Kidney (tissue), 14 donors: ENCODE measurements around the gene CAPN12. TPM values are rescaled to one million over a fixed set of nuclear protein-coding genes. Genes with fewer than 3 reads are reported as not detected.

Source experiments
- DNase-seq, 5 donors: peaks; one replicate each; pipeline ENCODE4 v3.0.0-alpha.2; 2013 to 2020
- FAIRE-seq: peaks from 2 replicates; lab custom pipeline; 2012; peaks lifted over from hg19 to GRCh38; lab: Jason Lieb, UNC
- H3K27ac ChIP-seq, 2 donors: one replicate each; pipeline ENCODE4 v1.7.0; 2013; ENCODE audit warnings: low read depth in 2 of 2, low read length in 2 of 2, inconsistent platforms in 1 of 2
- H3K27me3 ChIP-seq: one replicate; pipeline ENCODE4 v1.7.1; 2013; ENCODE audit warnings: low read length, inconsistent platforms; ENCODE audit not compliant: control insufficient read depth, insufficient read depth
- H3K36me3 ChIP-seq, 3 donors: one replicate each; pipeline versions ENCODE4 v1.7.0 to v1.7.1; 2013; ENCODE audit warnings: low read length in 3 of 3, control low read depth in 1 of 3, inconsistent platforms in 1 of 3; ENCODE audit not compliant: insufficient read depth in 3 of 3, control insufficient read depth in 2 of 3
- H3K4me1 ChIP-seq, 3 donors: one replicate each; pipeline versions ENCODE4 v1.7.0 to v1.7.1; 2013; ENCODE audit warnings: low read length in 3 of 3, inconsistent platforms in 1 of 3, low read depth in 1 of 3; ENCODE audit not compliant: control insufficient read depth in 2 of 3, insufficient read depth in 2 of 3
- H3K4me3 ChIP-seq, 3 donors: one replicate each; pipeline versions ENCODE4 v1.7.0 to v1.8.1; 2013; ENCODE audit warnings: low read length in 3 of 3, control low read depth in 1 of 3, inconsistent platforms in 1 of 3
- H3K9ac ChIP-seq, 3 donors: one replicate each; pipeline versions ENCODE4 v1.7.0 to v1.7.1; 2013; ENCODE audit warnings: low read length in 3 of 3, control low read depth in 1 of 3, inconsistent platforms in 1 of 3
- H3K9me3 ChIP-seq, 3 donors: one replicate each; pipeline versions ENCODE4 v1.7.0 to v1.7.1; 2013; ENCODE audit warnings: low read length in 3 of 3, control low read depth in 1 of 3, inconsistent platforms in 1 of 3; ENCODE audit not compliant: control insufficient read depth in 2 of 3, insufficient read depth in 1 of 3
- intact Hi-C: fragments of 100-400 bp; cut with DNase I; formaldehyde crosslinking; loops from one replicate; pipeline ENCODE4 v1.11.1; 2022
- polyA plus RNA-seq: library from polyadenylated mRNA; stranded (reverse); fragments of 350-450 nt; fragmentation: Illumina TruSeq; extraction: RNeasy Lipid Tissue Mini Kit (QIAGEN cat#74804); gene quantifications from one replicate; pipeline ENCODE4 v1.2.3, GENCODE V29; 2014; ENCODE audit warnings: low read depth, low replicate concordance; ENCODE audit not compliant: insufficient read depth
- total RNA-seq: library from RNA; stranded (reverse); fragmentation: NEBNext Ultra II Directional; extraction: Animal tissue kit (Norgen Biotek cat#: 25700); gene quantifications from one replicate; pipeline ENCODE4 v1.2.1, GENCODE V29; 2021
- TF ChIP-seq, protein P1 (sequence below): IDR thresholded peaks from 3 replicates; pipeline ENCODE4 v1.5.1; 2012; ENCODE audit warnings: mild to moderate bottlenecking, moderate library complexity, borderline replicate concordance; ENCODE audit not compliant: insufficient read depth; ENCODE audit errors: extremely low read depth
- donor health status: control.
- donor health status: control.
- donor health status: control.
- donor health status: control.
- donor health status: control.
- donor health status: DM: yes; HTN: yes; CAD: no.
- donor health status: Normal renal cell carcinoma (clear cell type).

The CAPN12 gene
- total and polyA plus RNA-seq, 2 donors from 2014 or later = 27.1 to 31.1 TPM

- Histone ChIP-seq H3K9me3 (no peaks in the 10 kb centered on the region), H3K9ac (no peak overlapping the region), H3K36me3 (peaks cover 3 to 41% (median 22%) of the 10 kb centered on the region in 3 donors), H3K4me1 (peaks cover 0 to 26% (median 5%) of the 10 kb centered on the region in 3 donors), H3K27ac (peak overlapping the region; percentile 20 to 57), H3K4me3 (no peak overlapping the region), H3K27me3 (no peaks in the 10 kb centered on the region)
- no peak for FAIRE-seq
- TF ChIP-seq, protein P1, sequence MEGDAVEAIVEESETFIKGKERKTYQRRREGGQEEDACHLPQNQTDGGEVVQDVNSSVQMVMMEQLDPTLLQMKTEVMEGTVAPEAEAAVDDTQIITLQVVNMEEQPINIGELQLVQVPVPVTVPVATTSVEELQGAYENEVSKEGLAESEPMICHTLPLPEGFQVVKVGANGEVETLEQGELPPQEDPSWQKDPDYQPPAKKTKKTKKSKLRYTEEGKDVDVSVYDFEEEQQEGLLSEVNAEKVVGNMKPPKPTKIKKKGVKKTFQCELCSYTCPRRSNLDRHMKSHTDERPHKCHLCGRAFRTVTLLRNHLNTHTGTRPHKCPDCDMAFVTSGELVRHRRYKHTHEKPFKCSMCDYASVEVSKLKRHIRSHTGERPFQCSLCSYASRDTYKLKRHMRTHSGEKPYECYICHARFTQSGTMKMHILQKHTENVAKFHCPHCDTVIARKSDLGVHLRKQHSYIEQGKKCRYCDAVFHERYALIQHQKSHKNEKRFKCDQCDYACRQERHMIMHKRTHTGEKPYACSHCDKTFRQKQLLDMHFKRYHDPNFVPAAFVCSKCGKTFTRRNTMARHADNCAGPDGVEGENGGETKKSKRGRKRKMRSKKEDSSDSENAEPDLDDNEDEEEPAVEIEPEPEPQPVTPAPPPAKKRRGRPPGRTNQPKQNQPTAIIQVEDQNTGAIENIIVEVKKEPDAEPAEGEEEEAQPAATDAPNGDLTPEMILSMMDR = no peak
- intact Hi-C loops = no loop called here
- peak in 2 of 5 donors; percentile 60 to 80 for DNase-seq
Observed at GRCh38 chr19:38728752-38729541, 15.3 kb downstream of the CAPN12 start.

DNA sequence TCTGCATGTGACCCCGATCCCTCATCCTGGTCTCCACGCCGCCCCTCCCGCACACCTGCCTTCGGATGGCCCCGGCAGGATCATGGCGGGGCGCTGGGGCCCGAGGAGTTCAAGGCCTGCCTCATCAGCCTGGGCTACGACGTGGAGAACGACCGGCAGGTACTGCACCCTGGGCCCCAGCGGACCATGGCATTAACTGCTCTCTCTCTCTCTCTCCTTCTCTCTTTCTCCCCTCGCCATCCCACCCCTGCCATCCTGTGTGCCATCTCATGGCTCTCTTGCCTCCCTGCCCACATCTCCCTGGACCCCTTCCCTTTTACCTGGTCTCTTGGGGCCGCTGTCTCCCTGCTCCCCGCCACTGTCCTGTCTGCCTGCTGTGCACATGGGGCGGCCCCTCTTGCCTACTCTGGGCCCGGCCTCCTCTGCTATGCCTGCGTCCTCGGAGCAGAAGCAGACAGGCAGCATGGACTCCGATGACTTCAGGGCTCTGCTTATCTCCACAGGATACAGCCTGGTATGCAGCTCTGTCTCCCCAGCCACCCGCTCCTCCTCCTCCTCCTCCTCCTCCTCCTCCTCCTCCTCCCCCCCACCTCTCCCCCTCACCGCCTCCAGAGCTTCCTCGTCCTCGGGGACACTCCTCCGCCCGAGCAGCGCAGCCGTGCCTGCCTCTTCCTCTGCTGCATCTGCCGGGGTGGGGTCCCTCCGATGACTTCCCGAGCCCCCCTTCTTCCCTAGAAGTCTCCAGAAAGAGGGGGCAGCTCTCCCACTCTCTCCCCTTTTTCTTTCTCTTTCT is 16.2 kb downstream of the CAPN12 start:
- H3K4me1 ChIP-seq = peaks cover 0 to 25% (median 5%) of the 10 kb centered on the region in 3 donors
- DNase-seq (peak in 4 of 5 donors; percentile 57 to 87 (median 72)), FAIRE-seq (no peak)
- peak overlapping the region; percentile 57 to 71 for H3K27ac ChIP-seq
- no peaks in the 10 kb centered on the region for H3K27me3 ChIP-seq
- no peak overlapping the region for H3K4me3 ChIP-seq
- H3K9ac ChIP-seq = peak overlapping the region in 1 of 3 donors; percentile 40
- peaks cover 3 to 50% (median 27%) of the 10 kb centered on the region in 3 donors for H3K36me3 ChIP-seq
- no peaks in the 10 kb centered on the region for H3K9me3 ChIP-seq
- TF ChIP-seq, protein P1 = no peak
- intact Hi-C loops = no loop called here

- TF ChIP-seq, protein P1 = no peak
- Histone ChIP-seq H3K36me3 (peaks cover 3 to 57% (median 32%) of the 10 kb centered on the region in 3 donors), H3K4me1 (peaks cover 0 to 27% (median 5%) of the 10 kb centered on the region in 3 donors), H3K9ac (peak overlapping the region in 1 of 3 donors; percentile 40), H3K27me3 (no peaks in the 10 kb centered on the region), H3K4me3 (no peak overlapping the region), H3K27ac (peak overlapping the region; percentile 49 to 71), H3K9me3 (no peaks in the 10 kb centered on the region)
- no peak for FAIRE-seq
- DNase-seq = no peak
- intact Hi-C loops = no loop called here
Observed at GRCh38 chr19:38727306-38727867, 16.9 kb downstream of the CAPN12 start.
